Upper lobe of left lung (tissue), 6 donors: ENCODE results near the gene MGAT1. TPM values are rescaled to one million over a fixed set of nuclear protein-coding genes. Genes with fewer than 3 reads are reported as not detected.

Experiments
- ATAC-seq, 2 donors: fragments of 200-7000 bp; cut with Tn5 transposase; one replicate each; pipeline ENCODE4 v1.9.1; 2022; ENCODE audit warnings: mild to moderate bottlenecking in 2 of 2, moderate library complexity in 2 of 2; ENCODE audit not compliant: low FRiP score in 2 of 2
- DNase-seq, 2 donors: peaks; one replicate each; pipeline ENCODE4 v3.0.0-alpha.2; 2019 to 2020
- H3K27ac ChIP-seq, 4 donors: fragments of 200-600 bp; sonication (generic); one replicate each; pipeline ENCODE4 v1.5.1; 2016 to 2019
- H3K27me3 ChIP-seq, 4 donors: fragments of 200-600 bp; sonication (generic); one replicate each; pipeline ENCODE4 v1.5.1; 2017 to 2019
- H3K36me3 ChIP-seq, 4 donors: fragments of 200-600 bp; sonication (generic); one replicate each; pipeline ENCODE4 v1.5.1; 2016 to 2019
- H3K4me1 ChIP-seq, 4 donors: fragments of 200-600 bp; sonication (generic); one replicate each; pipeline ENCODE4 v1.5.1; 2018 to 2019
- H3K4me3 ChIP-seq, 4 donors: fragments of 200-600 bp; sonication (generic); one replicate each; pipeline ENCODE4 v1.5.1; 2017 to 2019; ENCODE audit warnings: mild to moderate bottlenecking in 2 of 4, moderate library complexity in 1 of 4
- H3K9me3 ChIP-seq, 4 donors: fragments of 200-600 bp; sonication (generic); one replicate each; pipeline ENCODE4 v1.5.1; 2018 to 2019
- CTCF ChIP-seq, 6 experiments: fragments of 450-650 bp in 4 of 6; fragments of 200-600 bp in 2 of 6; sonication (generic) in 2 of 6; IDR thresholded peaks; one replicate each; pipeline ENCODE4 v1.5.1; 2016 to 2019; ENCODE audit warnings: antibody characterized with exemption in 6 of 6
- EP300 ChIP-seq, 4 donors: sonication (generic); formaldehyde crosslinking; IDR thresholded peaks; one replicate each; pipeline ENCODE4 v1.5.1; 2017; ENCODE audit warnings: antibody characterized with exemption in 4 of 4, control low read depth in 2 of 4
- POLR2A ChIP-seq, 4 donors: fragments of 450-650 bp; IDR thresholded peaks; one replicate each; pipeline ENCODE4 v1.5.1; 2016 to 2017; ENCODE audit warnings: antibody characterized with exemption in 4 of 4, mild to moderate bottlenecking in 2 of 4
- POLR2AphosphoS5 ChIP-seq, 2 donors: sonication (generic); formaldehyde crosslinking; IDR thresholded peaks; one replicate each; pipeline ENCODE4 v1.5.1; 2017; ENCODE audit warnings: antibody characterized with exemption in 2 of 2
- WGBS, 2 donors: methylation state at CpG; one replicate each; pipeline ENCODE4 v1.1.5; 2017 to 2018; 5-methylcytosine and 5-hydroxymethylcytosine counted together
- total RNA-seq, 6 donors: library from RNA; depleted of rRNA in 4 of 6; stranded (reverse); fragments of >200 nt in 4 of 6; gene quantifications; one replicate each; pipeline versions ENCODE4 v1.1.0 to v1.2.1, GENCODE V29; 2016 to 2021
- donor health status: DM: no; HTN: no; CAD: no; lungs with moderate emphysema.
- donor health status: DM: no; HTN: yes; CAD: no; lungs with severe emphysema.

Gene MGAT1
- total RNA-seq, 6 donors from 2014 or later: 148 to 392 (median 277) TPM

- Histone ChIP-seq H3K4me1 (peaks cover 45 to 56% (median 47%) of the 10 kb centered on the region in 4 donors), H3K27me3 (no peaks in the 10 kb centered on the region), H3K36me3 (no peaks in the 10 kb centered on the region), H3K4me3 (no peak overlapping the region), H3K9me3 (no peaks in the 10 kb centered on the region), H3K27ac (peak overlapping the region; percentile 54 to 88 (median 72))
- ATAC-seq: peak; percentile 59 to 69
- DNase-seq: no peak
- WGBS, 2 donors: 46 to 48% methylated on average over 3 of the region's 3 CpGs
- no peak for TF ChIP-seq CTCF (IDR thresholded peaks at IDR 0.05)
- peak in 1 of 4 donors; percentile 70 for TF ChIP-seq POLR2A (IDR thresholded peaks at IDR 0.05)
- peak in 1 of 2 donors; percentile 76 for TF ChIP-seq POLR2AphosphoS5 (IDR thresholded peaks at IDR 0.05)
- peak; percentile 24 to 94 (median 42) for TF ChIP-seq EP300 (IDR thresholded peaks at IDR 0.05)
Measured at GRCh38 chr5:180820788-180821321, 18.2 kb upstream of the MGAT1 start.

GRCh38 chr5:180818677-180819341 is 16.2 kb upstream of the MGAT1 start:
- peaks cover 41 to 51% (median 46%) of the 10 kb centered on the region in 4 donors for H3K4me1 ChIP-seq

GRCh38 chr5:180817893-180818674 is 15.5 kb upstream of the MGAT1 start:
- WGBS, 2 donors: 54 to 55% methylated on average over 13 of the region's 13 CpGs
- H3K4me3 ChIP-seq: no peak overlapping the region
- no peak for DNase-seq
- H3K9me3 ChIP-seq: no peaks in the 10 kb centered on the region
- no peaks in the 10 kb centered on the region for H3K36me3 ChIP-seq
- H3K4me1 ChIP-seq: peaks cover 41 to 51% (median 46%) of the 10 kb centered on the region in 4 donors
- TF ChIP-seq POLR2A (IDR thresholded peaks at IDR 0.05): peak in 1 of 4 donors; percentile 33
- TF ChIP-seq POLR2AphosphoS5 (IDR thresholded peaks at IDR 0.05): peak; percentile 14 to 25
- no peak for TF ChIP-seq EP300 (IDR thresholded peaks at IDR 0.05)
- peak overlapping the region; percentile 59 to 99 (median 82) for H3K27ac ChIP-seq
- no peaks in the 10 kb centered on the region for H3K27me3 ChIP-seq
- ATAC-seq: no peak

More at GRCh38 chr5:180818677-180819341, 16.2 kb upstream of the MGAT1 start:
- Histone ChIP-seq H3K36me3 (no peaks in the 10 kb centered on the region), H3K4me3 (no peak overlapping the region), H3K9me3 (no peaks in the 10 kb centered on the region), H3K27me3 (no peaks in the 10 kb centered on the region), H3K27ac (peak overlapping the region in 3 of 4 donors; percentile 81 to 99 (median 82))
- WGBS, 2 donors: 85 to 92% methylated on average over 6 of the region's 6 CpGs
- no peak for TF ChIP-seq EP300 (IDR thresholded peaks at IDR 0.05)
- ATAC-seq (no peak), DNase-seq (no peak)

GRCh38 chr5:180816608-180817534 is 14.3 kb upstream of the MGAT1 start:
- peak; percentile 44 to 56 for ATAC-seq

More at GRCh38 chr5:180816608-180817534, 14.3 kb upstream of the MGAT1 start:
- TF ChIP-seq EP300 (IDR thresholded peaks at IDR 0.05) (peak in 1 of 4 donors; percentile 9), POLR2AphosphoS5 (IDR thresholded peaks at IDR 0.05) (peak; percentile 28 to 62), POLR2A (IDR thresholded peaks at IDR 0.05) (peak in 1 of 4 donors; percentile 74), CTCF (IDR thresholded peaks at IDR 0.05) (no peak)
- peak overlapping the region; percentile 59 to 99 (median 82) for H3K27ac ChIP-seq
- H3K36me3 ChIP-seq: no peaks in the 10 kb centered on the region
- H3K4me1 ChIP-seq: peaks cover 45 to 55% (median 48%) of the 10 kb centered on the region in 4 donors
- H3K9me3 ChIP-seq: no peaks in the 10 kb centered on the region
- no peak overlapping the region for H3K4me3 ChIP-seq
- WGBS, 2 donors: 9 to 13% methylated on average over 13 of the region's 13 CpGs
- DNase-seq: no peak
- H3K27me3 ChIP-seq: no peaks in the 10 kb centered on the region
